Suprapubic skin (tissue), 4 donors: ENCODE data around the gene TMEM94.

ENCODE experiments used
- EP300 ChIP-seq: sonication (generic); formaldehyde crosslinking; IDR thresholded peaks from one replicate; pipeline ENCODE4 v1.6.1; 2017; ENCODE audit warnings: antibody characterized with exemption
- POLR2AphosphoS5 ChIP-seq, 3 donors: sonication (generic); formaldehyde crosslinking; IDR thresholded peaks; one replicate each; pipeline ENCODE4 v1.6.1; 2017; ENCODE audit warnings: antibody characterized with exemption in 3 of 3
- TF ChIP-seq, protein P1 (sequence below), 2 donors: fragments of 200-600 bp in 1 of 2; fragments of 450-650 bp in 1 of 2; sonication (generic) in 1 of 2; IDR thresholded peaks; one replicate each; pipeline ENCODE4 v1.5.1; 2016 to 2019; ENCODE audit warnings: antibody characterized with exemption in 2 of 2, mild to moderate bottlenecking in 1 of 2, moderate library complexity in 1 of 2

DNA sequence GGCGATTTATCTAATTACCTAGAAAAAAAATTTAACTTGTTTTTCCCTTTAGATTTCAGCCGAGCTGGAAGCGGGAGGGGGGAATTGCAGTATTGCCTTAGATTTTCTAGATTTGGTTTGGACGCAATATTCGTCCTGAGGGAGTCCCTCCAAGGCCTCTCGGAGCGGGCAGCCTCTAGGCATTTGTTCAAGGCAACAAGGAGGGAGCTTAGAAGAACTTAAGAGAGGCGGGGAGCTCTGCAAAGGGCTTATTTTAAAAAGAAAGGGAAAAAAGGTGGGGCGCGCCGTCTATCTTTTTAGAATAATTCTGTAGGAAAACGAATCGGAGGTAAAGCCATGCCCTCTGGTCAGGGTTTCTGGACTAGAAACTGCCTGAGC lies 407 bp upstream of the TMEM94 start:
- TF ChIP-seq, protein P1, sequence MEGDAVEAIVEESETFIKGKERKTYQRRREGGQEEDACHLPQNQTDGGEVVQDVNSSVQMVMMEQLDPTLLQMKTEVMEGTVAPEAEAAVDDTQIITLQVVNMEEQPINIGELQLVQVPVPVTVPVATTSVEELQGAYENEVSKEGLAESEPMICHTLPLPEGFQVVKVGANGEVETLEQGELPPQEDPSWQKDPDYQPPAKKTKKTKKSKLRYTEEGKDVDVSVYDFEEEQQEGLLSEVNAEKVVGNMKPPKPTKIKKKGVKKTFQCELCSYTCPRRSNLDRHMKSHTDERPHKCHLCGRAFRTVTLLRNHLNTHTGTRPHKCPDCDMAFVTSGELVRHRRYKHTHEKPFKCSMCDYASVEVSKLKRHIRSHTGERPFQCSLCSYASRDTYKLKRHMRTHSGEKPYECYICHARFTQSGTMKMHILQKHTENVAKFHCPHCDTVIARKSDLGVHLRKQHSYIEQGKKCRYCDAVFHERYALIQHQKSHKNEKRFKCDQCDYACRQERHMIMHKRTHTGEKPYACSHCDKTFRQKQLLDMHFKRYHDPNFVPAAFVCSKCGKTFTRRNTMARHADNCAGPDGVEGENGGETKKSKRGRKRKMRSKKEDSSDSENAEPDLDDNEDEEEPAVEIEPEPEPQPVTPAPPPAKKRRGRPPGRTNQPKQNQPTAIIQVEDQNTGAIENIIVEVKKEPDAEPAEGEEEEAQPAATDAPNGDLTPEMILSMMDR (IDR thresholded peaks at IDR 0.05): no peak
- TF ChIP-seq POLR2AphosphoS5 (IDR thresholded peaks at IDR 0.05): no peak
- no peak for TF ChIP-seq EP300
